Measurements from ENCODE around the gene CDC42EP3.

Gene CDC42EP3

DNA sequence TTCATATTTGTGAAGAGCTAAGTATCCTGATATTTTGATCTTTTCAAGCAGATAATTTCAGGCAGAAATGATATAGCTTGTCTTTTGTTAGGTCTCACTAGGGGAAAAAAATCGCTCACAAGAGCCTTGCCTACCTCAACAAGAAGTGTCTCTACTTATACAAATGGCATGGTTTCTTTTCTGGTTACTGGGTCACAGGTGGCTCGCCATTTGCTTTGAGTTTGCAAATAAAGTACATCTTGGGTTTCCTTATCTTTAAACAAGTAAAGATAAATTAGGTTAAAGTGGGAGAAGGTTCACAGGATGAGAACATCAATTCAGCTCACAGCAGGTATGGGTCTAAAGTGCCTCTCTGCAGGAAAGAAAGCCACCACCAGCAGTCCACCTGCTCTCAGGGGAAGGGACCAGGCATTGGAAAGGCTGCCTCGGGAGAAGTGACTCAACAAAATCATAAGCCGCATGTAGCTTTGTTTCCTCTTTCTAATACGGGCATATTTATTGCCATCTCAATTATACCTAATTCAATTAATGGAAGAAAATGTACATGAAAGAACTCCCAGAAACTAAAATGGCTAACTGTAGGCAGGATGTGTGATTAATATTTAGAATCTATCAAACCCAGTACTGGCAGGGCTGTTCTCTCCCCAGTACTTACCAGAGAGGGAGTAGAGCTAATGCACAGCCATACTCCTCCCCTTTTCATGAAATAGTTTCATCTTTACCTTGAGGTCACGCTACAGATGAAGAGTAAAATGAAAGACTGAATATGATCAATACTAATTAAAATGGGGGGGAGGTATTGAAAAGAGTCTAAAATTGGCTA lies 28.3 kb downstream of the CDC42EP3 start:
- Histone ChIP-seq H3K4me3 (ENCODE audit: low read depth in 1 of 2, low read length in 2 of 2) (no peak overlapping the region), H3K4me2 (ENCODE audit: insufficient read depth, low read length) (no peak overlapping the region), H3K36me3 (ENCODE audit: insufficient read depth, low read length) (no peaks in the 10 kb centered on the region), H3K27me3 (ENCODE audit: insufficient read depth, low read length, poor library complexity) (peaks cover 5% of the 10 kb centered on the region), H3K9me3 (ENCODE audit: insufficient read depth, low read length, severe bottlenecking) (no peaks in the 10 kb centered on the region), H3K4me1 (ENCODE audit: insufficient read depth, low read length) (no peaks in the 10 kb centered on the region), H3K79me2 (ENCODE audit: insufficient read depth, low read length) (no peaks in the 10 kb centered on the region), H2AFZ (ENCODE audit: low read depth, low read length) (no peak overlapping the region), H4K20me1 (ENCODE audit: insufficient read depth, low read length) (no peaks in the 10 kb centered on the region), H3K27ac (ENCODE audit: low read length) (no peak overlapping the region), H3K9ac (ENCODE audit: low read depth, low read length) (no peak overlapping the region)
- DNase-seq (no peak), ATAC-seq (ENCODE audit: insufficient read depth, low read depth) (no peak)
- no peak for TF ChIP-seq EZH2 (IDR thresholded peaks at IDR 0.05; ENCODE audit: borderline replicate concordance, low read depth, low read length, severe bottlenecking)
- TF ChIP-seq, protein P1, sequence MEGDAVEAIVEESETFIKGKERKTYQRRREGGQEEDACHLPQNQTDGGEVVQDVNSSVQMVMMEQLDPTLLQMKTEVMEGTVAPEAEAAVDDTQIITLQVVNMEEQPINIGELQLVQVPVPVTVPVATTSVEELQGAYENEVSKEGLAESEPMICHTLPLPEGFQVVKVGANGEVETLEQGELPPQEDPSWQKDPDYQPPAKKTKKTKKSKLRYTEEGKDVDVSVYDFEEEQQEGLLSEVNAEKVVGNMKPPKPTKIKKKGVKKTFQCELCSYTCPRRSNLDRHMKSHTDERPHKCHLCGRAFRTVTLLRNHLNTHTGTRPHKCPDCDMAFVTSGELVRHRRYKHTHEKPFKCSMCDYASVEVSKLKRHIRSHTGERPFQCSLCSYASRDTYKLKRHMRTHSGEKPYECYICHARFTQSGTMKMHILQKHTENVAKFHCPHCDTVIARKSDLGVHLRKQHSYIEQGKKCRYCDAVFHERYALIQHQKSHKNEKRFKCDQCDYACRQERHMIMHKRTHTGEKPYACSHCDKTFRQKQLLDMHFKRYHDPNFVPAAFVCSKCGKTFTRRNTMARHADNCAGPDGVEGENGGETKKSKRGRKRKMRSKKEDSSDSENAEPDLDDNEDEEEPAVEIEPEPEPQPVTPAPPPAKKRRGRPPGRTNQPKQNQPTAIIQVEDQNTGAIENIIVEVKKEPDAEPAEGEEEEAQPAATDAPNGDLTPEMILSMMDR (IDR thresholded peaks at IDR 0.05; ENCODE audit: borderline replicate concordance, extremely low read depth, low read length, poor library complexity, severe bottlenecking): no peak

DNA sequence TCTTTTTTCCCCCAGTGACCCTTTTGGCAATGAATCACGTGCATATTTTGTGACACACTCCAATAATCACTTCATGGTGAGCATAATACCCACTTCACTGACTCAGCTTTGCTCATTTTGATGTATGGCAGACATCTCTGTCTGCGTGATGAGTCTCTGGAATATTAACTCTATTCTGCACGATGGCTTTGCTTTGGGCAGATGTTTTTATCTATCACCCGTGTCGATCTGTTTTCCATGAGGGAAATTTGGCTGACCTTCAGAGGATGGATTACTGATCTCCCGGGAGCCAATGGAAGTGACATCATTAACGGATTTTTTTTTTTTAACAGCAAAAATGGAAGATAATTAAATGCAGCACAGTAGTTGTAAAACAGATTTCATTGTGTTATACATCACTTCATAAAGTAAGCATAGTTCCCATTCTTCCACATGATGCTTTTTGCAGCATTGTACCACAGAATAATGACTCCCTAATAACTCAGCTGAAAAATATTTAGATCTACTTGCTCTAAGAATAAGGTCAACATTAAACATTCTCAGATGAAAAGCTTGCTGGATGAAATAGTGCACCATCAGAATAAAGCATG lies 29.8 kb downstream of the CDC42EP3 start:
- no peak for ATAC-seq (ENCODE audit: insufficient read depth, low read depth)
- H3K27ac ChIP-seq (ENCODE audit: low read length): no peak overlapping the region
- H3K36me3 ChIP-seq (ENCODE audit: insufficient read depth, low read length): no peaks in the 10 kb centered on the region
- no peaks in the 10 kb centered on the region for H4K20me1 ChIP-seq (ENCODE audit: insufficient read depth, low read length)
- TF ChIP-seq EZH2 (IDR thresholded peaks at IDR 0.05; ENCODE audit: borderline replicate concordance, low read depth, low read length, severe bottlenecking): no peak
- TF ChIP-seq, protein P1 (IDR thresholded peaks at IDR 0.05; ENCODE audit: borderline replicate concordance, extremely low read depth, low read length, poor library complexity, severe bottlenecking): no peak
- no peaks in the 10 kb centered on the region for H3K9me3 ChIP-seq (ENCODE audit: insufficient read depth, low read length, severe bottlenecking)
- H3K4me3 ChIP-seq (ENCODE audit: low read depth in 1 of 2, low read length in 2 of 2): no peak overlapping the region
- H3K79me2 ChIP-seq (ENCODE audit: insufficient read depth, low read length): no peaks in the 10 kb centered on the region
- no peak for DNase-seq
- no peaks in the 10 kb centered on the region for H3K4me1 ChIP-seq (ENCODE audit: insufficient read depth, low read length)
- H3K27me3 ChIP-seq (ENCODE audit: insufficient read depth, low read length, poor library complexity): peaks cover 5% of the 10 kb centered on the region
- H3K4me2 ChIP-seq (ENCODE audit: insufficient read depth, low read length): no peak overlapping the region
- no peak overlapping the region for H2AFZ ChIP-seq (ENCODE audit: low read depth, low read length)
- no peak overlapping the region for H3K9ac ChIP-seq (ENCODE audit: low read depth, low read length)

DNA sequence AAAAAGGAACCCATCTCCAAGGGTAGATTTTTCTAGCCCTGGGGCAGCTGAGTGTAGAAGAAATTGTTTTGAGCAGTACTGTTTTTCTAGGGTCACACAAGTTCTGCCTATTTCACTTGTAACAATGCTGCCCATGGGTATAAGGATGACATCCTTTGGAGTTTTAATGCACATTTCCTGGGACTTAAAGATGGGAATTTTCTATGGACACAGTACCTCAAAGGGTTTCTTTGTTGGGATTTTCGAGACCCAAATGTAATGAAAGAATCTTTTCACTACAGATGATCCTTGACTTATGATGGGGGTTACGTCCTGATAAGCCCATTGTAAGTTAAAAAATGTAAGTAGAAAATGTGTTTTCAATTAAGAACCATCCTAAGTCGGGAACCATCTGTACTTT lies 31.8 kb downstream of the CDC42EP3 start:
- no peaks in the 10 kb centered on the region for H3K4me1 ChIP-seq (ENCODE audit: insufficient read depth, low read length)
- H4K20me1 ChIP-seq (ENCODE audit: insufficient read depth, low read length): no peaks in the 10 kb centered on the region
- H3K79me2 ChIP-seq (ENCODE audit: insufficient read depth, low read length): no peaks in the 10 kb centered on the region
- peaks cover 5% of the 10 kb centered on the region for H3K27me3 ChIP-seq (ENCODE audit: insufficient read depth, low read length, poor library complexity)
- DNase-seq (no peak), ATAC-seq (ENCODE audit: insufficient read depth, low read depth) (no peak)
- TF ChIP-seq, protein P1 (IDR thresholded peaks at IDR 0.05; ENCODE audit: borderline replicate concordance, extremely low read depth, low read length, poor library complexity, severe bottlenecking): no peak
- TF ChIP-seq EZH2 (IDR thresholded peaks at IDR 0.05; ENCODE audit: borderline replicate concordance, low read depth, low read length, severe bottlenecking): no peak
- H3K36me3 ChIP-seq (ENCODE audit: insufficient read depth, low read length): no peaks in the 10 kb centered on the region
- no peak overlapping the region for H2AFZ ChIP-seq (ENCODE audit: low read depth, low read length)
- H3K4me2 ChIP-seq (ENCODE audit: insufficient read depth, low read length): no peak overlapping the region
- no peak overlapping the region for H3K4me3 ChIP-seq (ENCODE audit: low read depth in 1 of 2, low read length in 2 of 2)
- no peaks in the 10 kb centered on the region for H3K9me3 ChIP-seq (ENCODE audit: insufficient read depth, low read length, severe bottlenecking)
- no peak overlapping the region for H3K27ac ChIP-seq (ENCODE audit: low read length)
- no peak overlapping the region for H3K9ac ChIP-seq (ENCODE audit: low read depth, low read length)

Data from DND-41 (cell line).